Activated CD8-positive, alpha-beta memory T cell treated with anti-CD3 and anti-CD28 coated beads, Interleukin-2, amount 10 ng/mL, durations not matched to agents 7 days and 5 days (primary cell): Measurements from ENCODE around the gene FHAD1. TPM values are rescaled to one million over a fixed set of nuclear protein-coding genes. Genes with fewer than 3 reads are reported as not detected.

Experiments
- ATAC-seq: fragments of 150-1000 bp; cut with Tn5 transposase; one replicate; pipeline ENCODE4 v1.10.0; 2021; ENCODE audit warnings: moderate library complexity
- CTCF ChIA-PET: fragments of 350-600 bp; sonication (Branson Sonifier 250); formaldehyde crosslinking; loops from one replicate; lab custom pipeline; 2021; ENCODE audit warnings: antibody characterized with exemption; lab: Charles Lee
- DNase-seq: peaks from one replicate; pipeline ENCODE4 v3.0.0-alpha.2; 2020
- H3K27ac Mint-ChIP-seq: one replicate; pipeline ENCODE4 v1.8.0; 2021; ENCODE audit warnings: mild to moderate bottlenecking, mixed read lengths
- H3K27me3 Mint-ChIP-seq: one replicate; pipeline ENCODE4 v1.8.0; 2021; ENCODE audit warnings: mixed read lengths
- H3K36me3 Mint-ChIP-seq: one replicate; pipeline ENCODE4 v1.8.0; 2021; ENCODE audit warnings: mild to moderate bottlenecking, mixed read lengths
- H3K4me1 Mint-ChIP-seq: one replicate; pipeline ENCODE4 v1.8.0; 2021; ENCODE audit warnings: mixed read lengths
- H3K4me3 Mint-ChIP-seq: one replicate; pipeline ENCODE4 v1.8.0; 2021; ENCODE audit warnings: mild to moderate bottlenecking, moderate library complexity, mixed read lengths
- H3K9me3 Mint-ChIP-seq: one replicate; pipeline ENCODE4 v1.8.0; 2022; ENCODE audit warnings: low read depth, mixed read lengths
- total RNA-seq, 2 experiments: library from RNA; stranded (reverse); gene quantifications; one replicate each; pipeline ENCODE4 v1.2.3, GENCODE V29; 2021

The FHAD1 gene
- total RNA-seq, 2 experiments from 2014 or later, result not detected

DNA sequence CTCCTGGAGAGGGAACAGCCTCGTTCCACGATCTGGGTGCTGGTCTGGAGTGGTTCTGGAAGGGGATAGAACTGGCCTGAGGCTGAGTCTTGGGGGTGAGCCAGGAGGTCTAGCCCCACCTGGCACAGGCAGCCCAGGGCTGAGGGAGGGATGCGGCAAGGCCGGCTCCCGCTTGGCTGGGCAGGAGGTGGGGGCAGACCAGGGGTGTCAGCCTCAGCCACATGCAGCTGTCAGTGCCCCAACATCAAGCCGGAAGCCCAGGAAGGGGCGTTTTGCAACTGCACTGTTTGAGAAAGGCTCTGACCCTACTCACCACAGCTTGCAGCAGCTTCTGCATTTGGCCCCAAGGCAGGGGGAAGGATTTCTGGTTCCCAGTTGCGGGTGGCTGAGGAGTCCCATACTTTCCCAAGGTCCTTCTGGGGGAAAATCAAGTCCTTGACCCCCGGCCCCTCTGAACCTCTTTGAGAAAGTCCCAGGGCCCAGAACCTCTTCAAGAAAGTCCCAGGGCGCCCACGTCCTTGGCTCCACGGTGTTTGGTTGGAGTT, 164.6 kb downstream of the FHAD1 start:
- H3K36me3 Mint-ChIP-seq, result peaks cover 32% of the 10 kb centered on the region
- peaks cover 24% of the 10 kb centered on the region for H3K27me3 Mint-ChIP-seq
- peak overlapping the region; percentile 91 for H3K4me3 Mint-ChIP-seq
- peak overlapping the region; percentile 86 for H3K27ac Mint-ChIP-seq
- H3K4me1 Mint-ChIP-seq, result peaks cover 56% of the 10 kb centered on the region
- peak; percentile 40 for ATAC-seq
- CTCF ChIA-PET, result interaction anchor here (0.6 to 3.6 kb wide), 9 partner anchors 13 to 954 kb away, joined by 3 to 29 read pairs (median 3); no protein-coding TSS in a partner anchor
- H3K9me3 Mint-ChIP-seq, result no peaks in the 10 kb centered on the region
- DNase-seq, result peak; percentile 80

DNA sequence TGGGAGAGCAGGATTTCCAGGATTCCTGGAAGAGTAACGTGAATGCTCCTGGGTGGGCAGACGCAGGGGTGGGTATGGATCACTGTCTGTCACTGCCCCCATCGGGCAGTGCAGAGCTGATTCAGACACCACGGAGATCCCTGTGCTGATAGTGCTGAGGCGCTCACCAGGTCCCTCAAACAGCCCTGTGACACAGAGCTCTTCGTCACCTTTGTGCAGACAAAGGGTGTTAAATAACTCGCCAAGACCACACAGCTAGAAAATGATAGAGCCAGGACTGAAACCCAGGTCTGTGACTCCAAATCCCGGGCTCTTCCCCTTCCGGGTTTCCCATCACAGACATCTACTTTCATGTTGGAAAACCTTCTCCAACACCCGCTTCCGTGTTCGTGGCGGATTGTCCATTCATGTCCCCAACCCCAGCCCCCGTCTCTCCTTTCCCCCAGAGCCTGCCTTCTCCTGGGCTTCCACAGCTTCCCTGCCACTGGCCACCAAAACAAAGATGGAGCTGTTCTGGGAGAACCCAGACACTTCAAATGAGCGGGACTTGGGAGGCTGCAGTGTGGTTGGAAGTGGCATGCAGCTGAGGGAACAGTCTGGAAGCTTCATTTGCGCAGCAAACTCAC, 165.3 kb downstream of the FHAD1 start:
- peaks cover 62% of the 10 kb centered on the region for H3K4me1 Mint-ChIP-seq
- no peaks in the 10 kb centered on the region for H3K9me3 Mint-ChIP-seq
- H3K27ac Mint-ChIP-seq, result peak overlapping the region; percentile 86
- peak; percentile 82 for DNase-seq
- ATAC-seq, result peak; percentile 51
- H3K4me3 Mint-ChIP-seq, result peak overlapping the region; percentile 91
- peaks cover 18% of the 10 kb centered on the region for H3K27me3 Mint-ChIP-seq
- peaks cover 32% of the 10 kb centered on the region for H3K36me3 Mint-ChIP-seq
- CTCF ChIA-PET, result interaction anchor here (0.7 to 3.6 kb wide), 6 partner anchors 13 to 100 kb away, joined by 3 to 29 read pairs (median 4); no protein-coding TSS in a partner anchor

DNA sequence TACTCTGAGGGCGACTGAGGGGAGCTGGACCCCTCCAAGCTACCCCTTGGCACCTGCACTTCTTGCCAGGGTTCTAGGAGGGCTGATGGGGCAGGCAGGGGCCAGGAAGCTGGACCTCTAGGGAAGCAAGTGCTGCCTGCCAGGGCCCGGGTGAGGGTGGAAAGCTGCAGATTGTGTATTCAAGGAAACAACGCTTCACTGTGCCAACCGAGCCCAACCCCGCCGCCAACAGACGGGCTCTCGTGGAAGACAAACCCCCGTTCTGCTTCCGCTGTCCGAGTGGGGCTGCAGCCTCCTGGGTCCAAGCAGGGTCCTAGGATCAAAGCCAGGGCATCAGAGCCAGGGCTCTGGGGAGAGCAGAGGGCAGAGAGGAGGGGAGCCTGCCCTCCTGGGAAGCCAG, 165.8 kb downstream of the FHAD1 start:
- CTCF ChIA-PET, result interaction anchor here (0.9 to 3.6 kb wide), 4 partner anchors 17 to 92 kb away, joined by 4 to 29 read pairs (median 6); no protein-coding TSS in a partner anchor
- no peak for ATAC-seq
- Mint-ChIP-seq H3K9me3 (no peaks in the 10 kb centered on the region), H3K27me3 (peaks cover 13% of the 10 kb centered on the region), H3K36me3 (peaks cover 32% of the 10 kb centered on the region), H3K4me1 (peaks cover 67% of the 10 kb centered on the region), H3K27ac (peak overlapping the region; percentile 86), H3K4me3 (no peak overlapping the region)
- no peak for DNase-seq

DNA sequence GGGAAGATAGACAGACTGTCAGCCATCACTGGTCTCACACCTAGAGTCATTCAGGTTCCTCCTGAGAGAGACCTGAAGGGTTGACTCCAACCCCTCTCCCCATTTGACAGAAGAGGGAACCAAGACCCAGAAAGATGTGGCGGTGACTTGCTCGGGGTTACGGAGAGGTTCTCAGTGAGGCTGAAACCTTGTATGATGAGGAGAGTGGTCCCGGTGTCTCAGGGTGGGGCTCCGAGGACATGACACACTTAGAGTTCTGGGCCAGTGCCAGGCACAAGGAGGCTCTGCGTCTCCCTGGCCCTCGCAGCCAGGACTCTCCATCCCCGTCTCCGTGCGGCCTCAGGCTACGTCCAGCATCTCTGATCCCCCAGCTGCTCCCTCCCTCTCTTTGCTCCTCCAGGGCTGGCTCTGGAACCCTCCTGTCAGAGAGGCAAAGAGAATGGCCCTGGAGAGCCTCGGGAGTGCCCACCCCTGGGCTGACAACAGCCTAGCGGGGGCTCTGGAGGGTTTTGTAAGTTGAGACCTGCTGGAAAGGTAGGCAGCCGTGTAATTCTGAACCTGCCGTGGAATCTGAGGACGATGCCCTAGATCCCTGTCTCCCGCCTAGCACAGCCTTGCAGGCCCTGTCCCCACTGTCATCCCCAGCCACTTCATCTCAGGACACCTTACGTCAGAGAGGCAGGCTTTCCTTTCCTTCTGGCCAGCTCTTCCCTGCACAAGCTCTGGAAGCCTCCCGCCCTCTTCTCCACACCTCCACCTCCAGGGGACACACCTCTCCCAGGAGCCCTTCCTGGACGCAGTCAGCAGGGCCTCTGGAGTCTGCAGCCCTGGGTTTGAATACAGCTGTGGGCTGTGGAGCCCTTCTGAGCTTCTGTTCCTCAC, 166.8 kb downstream of the FHAD1 start:
- Mint-ChIP-seq H3K4me3 (no peak overlapping the region), H3K9me3 (no peaks in the 10 kb centered on the region), H3K27me3 (peaks cover 5% of the 10 kb centered on the region), H3K27ac (peak overlapping the region; percentile 28), H3K4me1 (peaks cover 69% of the 10 kb centered on the region), H3K36me3 (peaks cover 32% of the 10 kb centered on the region)
- CTCF ChIA-PET, result interaction anchor here (1.1 kb wide), 1 partner anchor 22 kb away, joined by 3 read pairs; no protein-coding TSS in a partner anchor
- DNase-seq (no peak), ATAC-seq (no peak)

DNA sequence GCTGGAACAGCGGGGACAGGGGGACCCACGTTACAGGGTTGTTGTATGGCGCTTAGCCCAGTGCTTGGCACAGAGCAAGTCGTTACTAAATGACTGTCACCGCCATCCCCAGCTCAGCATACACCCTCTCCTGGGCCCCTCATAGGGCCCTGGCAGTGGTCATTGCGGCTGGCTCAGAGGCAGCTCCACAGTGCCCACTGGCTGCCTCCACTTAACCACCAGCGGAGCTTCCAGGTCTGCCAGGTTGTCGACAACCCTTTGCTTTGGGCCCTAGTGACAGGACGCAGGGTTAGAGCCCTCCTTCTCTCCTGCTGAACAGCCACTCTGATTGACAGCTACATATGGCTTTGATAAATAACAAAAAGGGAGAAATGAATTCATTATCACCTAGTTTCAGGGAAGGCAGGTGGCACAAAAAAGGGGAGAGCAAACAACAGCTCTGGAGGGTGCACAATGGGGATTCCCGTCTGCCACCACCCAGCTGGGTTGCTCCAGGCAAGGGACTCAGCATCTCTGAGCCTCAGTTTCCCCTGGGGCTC, 167.5 kb downstream of the FHAD1 start:
- ATAC-seq (no peak), DNase-seq (no peak)
- Mint-ChIP-seq H3K27me3 (no peaks in the 10 kb centered on the region), H3K4me1 (peaks cover 66% of the 10 kb centered on the region), H3K27ac (no peak overlapping the region), H3K36me3 (peaks cover 32% of the 10 kb centered on the region), H3K9me3 (no peaks in the 10 kb centered on the region), H3K4me3 (no peak overlapping the region)
- CTCF ChIA-PET, result interaction anchor here (1.1 kb wide), 1 partner anchor 22 kb away, joined by 3 read pairs; no protein-coding TSS in a partner anchor

DNA sequence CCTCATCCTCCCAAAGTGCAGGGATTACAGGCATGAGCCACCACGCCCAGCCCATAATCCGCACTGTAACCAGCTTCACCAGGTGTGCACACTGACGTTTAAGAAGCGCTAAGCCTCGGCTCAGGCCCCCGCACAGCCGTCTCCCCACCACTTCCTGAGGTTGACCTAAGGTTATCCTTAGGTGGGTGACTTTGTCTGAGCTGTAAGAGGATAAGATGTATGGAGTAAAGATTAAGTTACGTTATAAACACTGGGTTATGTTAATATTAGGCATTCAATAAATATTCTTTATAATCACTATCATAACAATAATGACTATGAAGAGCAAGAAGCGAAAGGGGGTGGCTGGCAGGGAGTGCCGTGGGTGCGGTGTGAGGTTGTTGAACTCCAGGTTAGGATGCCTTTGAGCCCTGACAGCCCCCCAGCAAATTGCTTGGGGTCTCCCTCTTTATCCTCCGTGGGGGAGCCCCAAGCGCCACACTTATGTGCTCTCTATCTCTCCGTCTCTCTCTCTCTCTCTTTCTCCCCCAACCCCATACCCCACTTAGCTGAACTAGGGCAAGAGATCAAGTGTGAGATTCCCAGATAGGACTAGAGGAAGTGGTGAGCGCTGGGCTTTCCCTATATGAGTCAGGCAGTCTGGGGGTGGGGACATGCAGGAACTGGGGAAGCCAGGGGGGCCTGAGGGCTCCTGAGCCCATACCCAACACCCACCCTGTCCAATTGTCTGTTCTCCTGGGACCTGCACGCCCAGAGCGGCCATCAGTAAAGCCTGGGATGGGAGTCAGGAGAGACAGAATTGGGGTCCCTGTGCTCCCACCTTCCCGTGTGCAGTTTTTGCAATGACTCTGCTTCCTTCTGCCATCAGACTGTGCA, 170.3 kb downstream of the FHAD1 start:
- DNase-seq, result peak; percentile 79
- Mint-ChIP-seq H3K9me3 (no peaks in the 10 kb centered on the region), H3K4me1 (peaks cover 66% of the 10 kb centered on the region), H3K4me3 (peak overlapping the region; percentile 54), H3K27me3 (no peaks in the 10 kb centered on the region), H3K36me3 (peaks cover 40% of the 10 kb centered on the region), H3K27ac (peak overlapping the region; percentile 68)
- CTCF ChIA-PET, result interaction anchor here (1.0 to 2.6 kb wide), 3 partner anchors 14 to 97 kb away, joined by 3 to 14 read pairs (median 9); no protein-coding TSS in a partner anchor
- ATAC-seq, result peak; percentile 55

DNA sequence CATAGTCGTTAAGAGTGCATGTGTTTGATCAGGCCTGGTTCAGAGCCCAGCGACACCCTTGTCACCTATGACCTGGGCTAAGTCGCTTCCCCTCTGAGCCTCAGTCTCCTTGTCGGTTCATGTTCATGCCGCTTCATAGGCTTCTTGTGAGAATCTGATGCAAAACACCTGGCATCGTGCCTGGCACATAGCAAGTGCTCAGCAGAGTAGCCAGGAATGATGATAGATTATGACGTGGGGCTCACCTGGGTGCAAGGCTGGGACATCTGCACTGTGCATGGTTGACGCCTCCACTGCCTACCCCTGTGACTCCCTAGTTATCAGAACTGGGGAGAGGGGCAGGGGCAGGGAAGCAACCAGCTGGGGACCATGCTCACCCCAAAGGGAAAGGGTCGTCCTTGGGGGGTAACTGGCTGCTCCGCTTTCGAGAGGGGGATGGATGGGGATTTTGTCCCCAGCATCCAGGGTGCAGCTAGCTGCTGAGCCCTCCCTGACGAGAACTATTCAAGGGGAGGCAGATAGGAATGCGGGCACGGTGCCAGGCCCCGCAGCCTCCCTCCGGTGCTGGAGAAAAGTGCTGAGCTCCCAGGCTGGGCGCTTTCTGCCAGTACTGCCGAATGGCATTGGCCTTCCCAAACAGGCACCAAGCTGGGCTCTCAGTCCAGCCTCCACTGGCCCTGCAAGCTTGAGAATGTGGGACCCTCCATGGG, 171.9 kb downstream of the FHAD1 start:
- Mint-ChIP-seq H3K27ac (peak overlapping the region; percentile 30), H3K4me3 (no peak overlapping the region)
- ATAC-seq, result no peak

DNA sequence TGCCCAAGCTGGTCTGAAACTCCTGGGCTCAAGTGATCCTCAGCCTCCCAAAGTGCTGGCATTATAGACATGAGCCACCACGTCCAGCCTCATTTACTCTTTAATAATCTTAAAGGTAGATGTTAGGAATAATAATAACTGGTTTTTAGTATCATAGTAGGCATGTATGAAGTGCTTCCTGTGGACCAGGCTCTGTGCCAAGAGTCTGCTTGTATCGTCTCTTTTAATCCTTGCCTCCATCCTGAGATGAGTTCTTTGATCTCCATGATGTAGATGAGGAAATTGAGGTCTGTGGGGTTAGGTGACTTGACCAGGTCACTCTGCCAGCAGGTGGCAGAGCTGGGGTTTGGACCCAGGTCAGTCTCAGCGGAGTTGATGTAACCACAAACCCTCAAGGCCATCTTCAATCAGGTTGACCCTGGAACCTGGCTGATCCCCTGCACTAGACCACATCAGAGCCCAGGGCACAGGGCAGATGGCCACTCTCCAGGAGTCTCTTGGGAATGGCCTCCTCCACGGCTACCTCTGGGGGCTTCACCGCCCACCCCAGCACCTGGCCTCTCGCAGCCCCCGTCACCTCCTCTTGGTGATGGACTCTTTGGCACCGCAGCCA, 173.9 kb downstream of the FHAD1 start:
- Mint-ChIP-seq H3K27me3 (no peaks in the 10 kb centered on the region), H3K4me1 (peaks cover 44% of the 10 kb centered on the region), H3K9me3 (no peaks in the 10 kb centered on the region), H3K4me3 (no peak overlapping the region), H3K36me3 (peaks cover 15% of the 10 kb centered on the region), H3K27ac (no peak overlapping the region)
- ATAC-seq (no peak), DNase-seq (no peak)
- CTCF ChIA-PET, result interaction anchor here (1.5 to 3.5 kb wide), 3 partner anchors 9 to 97 kb away, joined by 4 to 16 read pairs (median 4); no protein-coding TSS in a partner anchor

More for the DNA sequence above, 171.9 kb downstream of the FHAD1 start:
- CTCF ChIA-PET, result interaction anchor here (1.2 kb wide), 1 partner anchor 95 kb away, joined by 3 read pairs; no protein-coding TSS in a partner anchor
- H3K36me3 Mint-ChIP-seq, result peaks cover 28% of the 10 kb centered on the region
- H3K27me3 Mint-ChIP-seq, result no peaks in the 10 kb centered on the region
- DNase-seq, result no peak
- H3K9me3 Mint-ChIP-seq, result no peaks in the 10 kb centered on the region
- H3K4me1 Mint-ChIP-seq, result peaks cover 53% of the 10 kb centered on the region

DNA sequence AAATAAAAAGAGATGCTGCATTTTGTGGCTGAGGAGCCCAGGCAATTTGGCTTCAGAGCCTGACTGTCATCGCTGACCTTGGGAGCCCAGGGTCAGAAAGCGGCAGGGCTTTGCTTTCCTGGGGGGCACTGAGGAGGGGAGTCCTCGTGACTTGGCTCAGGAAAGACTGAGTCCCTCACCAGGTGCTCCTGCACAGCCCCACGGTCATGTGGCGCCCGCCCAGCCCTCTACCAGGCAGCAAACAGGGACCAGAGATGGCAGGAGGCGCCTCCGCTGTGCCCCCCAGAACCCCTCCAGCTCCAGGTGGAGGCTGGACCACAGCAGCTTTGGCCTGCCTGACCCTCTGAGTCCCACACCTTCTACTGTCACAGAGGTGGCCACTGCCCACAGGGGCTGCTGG, 175.8 kb downstream of the FHAD1 start:
- DNase-seq, result no peak
- no peak overlapping the region for H3K4me3 Mint-ChIP-seq
- H3K27me3 Mint-ChIP-seq, result no peaks in the 10 kb centered on the region
- H3K27ac Mint-ChIP-seq, result no peak overlapping the region
- H3K36me3 Mint-ChIP-seq, result peaks cover 14% of the 10 kb centered on the region
- CTCF ChIA-PET, result interaction anchor here (3.5 kb wide), 1 partner anchor 99 kb away, joined by 16 read pairs; no protein-coding TSS in a partner anchor
- ATAC-seq, result no peak
- peaks cover 33% of the 10 kb centered on the region for H3K4me1 Mint-ChIP-seq
- no peaks in the 10 kb centered on the region for H3K9me3 Mint-ChIP-seq

DNA sequence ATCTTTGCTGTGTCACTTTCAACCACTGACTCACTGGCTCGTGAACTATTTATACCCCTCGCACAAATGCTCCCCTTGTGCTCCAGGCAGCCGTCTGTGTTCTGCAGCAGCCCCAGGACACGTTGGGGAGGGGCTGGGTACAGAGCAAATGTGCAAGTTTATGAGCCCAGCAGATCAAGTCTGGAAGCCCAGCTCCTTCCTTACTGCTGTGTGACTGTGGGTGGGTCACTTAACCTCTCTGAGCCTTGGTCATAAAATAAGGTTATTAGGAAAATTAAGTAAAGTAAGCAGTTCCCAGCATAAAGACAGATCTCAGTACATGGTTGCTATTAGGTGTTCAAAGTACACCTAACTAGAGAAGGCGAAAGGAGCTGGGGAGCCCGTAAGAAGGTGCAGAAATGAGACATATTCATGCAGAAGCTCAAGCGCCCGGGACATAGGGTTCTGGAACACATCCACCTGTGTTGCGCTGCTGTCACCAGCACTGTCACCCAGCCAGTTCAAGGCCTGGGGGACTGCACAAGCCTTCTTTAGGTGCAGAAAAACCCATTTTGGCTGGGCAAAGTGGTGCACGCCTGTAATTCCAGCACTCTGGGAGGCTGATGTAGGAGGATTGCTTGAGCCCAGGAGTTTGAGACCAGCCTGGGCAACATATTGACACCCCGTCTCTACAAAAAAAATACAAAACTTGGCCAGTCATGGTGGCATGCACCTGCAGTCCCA, 176.5 kb downstream of the FHAD1 start:
- ATAC-seq (no peak), DNase-seq (no peak)
- no peaks in the 10 kb centered on the region for H3K27me3 Mint-ChIP-seq
- H3K4me3 Mint-ChIP-seq, result no peak overlapping the region
- CTCF ChIA-PET, result interaction anchor here (0.6 to 3.5 kb wide), 2 partner anchors 99 to 146 kb away, joined by 3 to 16 read pairs; no protein-coding TSS in a partner anchor
- H3K27ac Mint-ChIP-seq, result no peak overlapping the region
- H3K9me3 Mint-ChIP-seq, result no peaks in the 10 kb centered on the region
- H3K4me1 Mint-ChIP-seq, result peaks cover 32% of the 10 kb centered on the region
- H3K36me3 Mint-ChIP-seq, result peaks cover 14% of the 10 kb centered on the region
